CD14-positive monocyte (primary cell): ENCODE data around the gene ABCC12. TPM values are rescaled to one million over a fixed set of nuclear protein-coding genes. Genes with fewer than 3 reads are reported as not detected.
A peak's percentile ranks its signal among the peaks of the same experiment; 100 is the strongest.

Experiments
- DNase-seq, 3 donors: peaks; one replicate each; pipeline ENCODE4 v3.0.0-alpha.2; 2011 to 2022
- H2AFZ ChIP-seq: 2 replicates; pipeline ENCODE4 v1.6.0; 2012; ENCODE audit warnings: mild to moderate bottlenecking, low read depth, low read length, inconsistent platforms; ENCODE audit not compliant: insufficient read depth, poor library complexity, severe bottlenecking
- H3K27ac ChIP-seq, 2 donors: 1 replicate in 1 of 2; 2 replicates in 1 of 2; pipeline ENCODE4 v1.5.1; 2012 to 2013; ENCODE audit warnings: low read length in 2 of 2, control low read depth in 1 of 2, inconsistent platforms in 1 of 2, low read depth in 1 of 2, mild to moderate bottlenecking in 1 of 2
- H3K27me3 ChIP-seq, 2 donors: one replicate each; pipeline versions ENCODE4 v1.6.0 to v1.6.1; 2011 to 2013; ENCODE audit warnings: low read length in 2 of 2; ENCODE audit not compliant: control insufficient read depth in 2 of 2, insufficient read depth in 2 of 2
- H3K36me3 ChIP-seq, 2 donors: replicated peaks in 1 of 2; 1 replicate in 1 of 2; 2 replicates in 1 of 2; pipeline versions ENCODE4 v1.5.1 to v1.6.1; 2012 to 2013; ENCODE audit warnings: low read length in 2 of 2, control low read depth in 1 of 2, inconsistent platforms in 1 of 2, mild to moderate bottlenecking in 1 of 2; ENCODE audit not compliant: insufficient read depth in 2 of 2, control insufficient read depth in 1 of 2
- H3K4me1 ChIP-seq, 2 donors: 1 replicate in 1 of 2; 2 replicates in 1 of 2; pipeline versions ENCODE4 v1.5.1 to v1.6.1; 2012 to 2013; ENCODE audit warnings: low read length in 2 of 2, control low read depth in 1 of 2, inconsistent platforms in 1 of 2, mild to moderate bottlenecking in 1 of 2, moderate library complexity in 1 of 2; ENCODE audit not compliant: insufficient read depth in 2 of 2, control insufficient read depth in 1 of 2
- H3K4me2 ChIP-seq: replicated peaks from 2 replicates; pipeline ENCODE3; 2012; ENCODE audit warnings: low read length, moderate library complexity, mild to moderate bottlenecking; ENCODE audit not compliant: poor library complexity, severe bottlenecking; ENCODE audit errors: extremely low read depth
- H3K4me3 ChIP-seq, 3 experiments: fragments of 200-600 bp in 1 of 3; sonication (generic) in 1 of 3; replicated peaks in 1 of 3; 1 replicate in 2 of 3; 2 replicates in 1 of 3; pipeline ENCODE4 v1.5.1; 2011 to 2013; ENCODE audit warnings: low read length in 3 of 3, mild to moderate bottlenecking in 3 of 3, control low read depth in 2 of 3, low read depth in 2 of 3, inconsistent platforms in 1 of 3, moderate library complexity in 1 of 3
- H3K79me2 ChIP-seq: 2 replicates; pipeline ENCODE4 v1.6.0; 2012; ENCODE audit warnings: mild to moderate bottlenecking, control low read depth, inconsistent platforms, low read length, moderate library complexity; ENCODE audit not compliant: insufficient read depth
- H3K9ac ChIP-seq: 2 replicates; pipeline ENCODE4 v1.6.0; 2017; ENCODE audit warnings: low read length, mild to moderate bottlenecking; ENCODE audit not compliant: insufficient read depth, poor library complexity, severe bottlenecking
- H3K9me3 ChIP-seq, 2 donors: replicated peaks in 1 of 2; 1 replicate in 1 of 2; 2 replicates in 1 of 2; pipeline versions ENCODE4 v1.5.1 to v1.6.1; 2012 to 2013; ENCODE audit warnings: low read length in 2 of 2, control low read depth in 1 of 2; ENCODE audit not compliant: control insufficient read depth in 1 of 2, insufficient read depth in 1 of 2
- H4K20me1 ChIP-seq: 2 replicates; pipeline ENCODE4 v1.6.0; 2012; ENCODE audit warnings: mild to moderate bottlenecking, low read length, control low read depth, moderate library complexity; ENCODE audit not compliant: insufficient read depth
- H3K27ac Mint-ChIP-seq, 7 donors: one replicate each; pipeline ENCODE4 v1.8.0; 2020; ENCODE audit warnings: mild to moderate bottlenecking in 7 of 7, mixed read lengths in 7 of 7, moderate library complexity in 6 of 7, inconsistent platforms in 2 of 7
- H3K27me3 Mint-ChIP-seq, 3 donors: one replicate each; pipeline ENCODE4 v1.8.0; 2021 to 2022; ENCODE audit warnings: low read depth in 3 of 3, mild to moderate bottlenecking in 3 of 3, mixed read lengths in 3 of 3, moderate library complexity in 3 of 3, inconsistent platforms in 1 of 3
- H3K36me3 Mint-ChIP-seq, 2 donors: one replicate each; pipeline ENCODE4 v1.8.0; 2020; ENCODE audit warnings: mixed read lengths in 2 of 2, inconsistent platforms in 1 of 2, mild to moderate bottlenecking in 1 of 2
- H3K4me1 Mint-ChIP-seq: one replicate; pipeline ENCODE4 v1.8.0; 2020; ENCODE audit warnings: mild to moderate bottlenecking, mixed read lengths
- H3K4me3 Mint-ChIP-seq, 2 donors: one replicate each; pipeline ENCODE4 v1.8.0; 2020; ENCODE audit warnings: mild to moderate bottlenecking in 2 of 2, mixed read lengths in 2 of 2, moderate library complexity in 1 of 2
- H3K9me3 Mint-ChIP-seq, 7 donors: one replicate each; pipeline ENCODE4 v1.8.0; 2020 to 2022; ENCODE audit warnings: mixed read lengths in 7 of 7, mild to moderate bottlenecking in 6 of 7, moderate library complexity in 6 of 7, inconsistent platforms in 2 of 7
- CTCF ChIP-seq: fragments of 200-600 bp; IDR thresholded peaks from one replicate; pipeline ENCODE4 v1.8.0; 2022; ENCODE audit warnings: antibody characterized with exemption, mild to moderate bottlenecking
- WGBS: methylation state at CpG from one replicate; pipeline ENCODE4 v1.1.5; 2013; ENCODE audit warnings: missing lambda C conversion rate; ENCODE audit not compliant: insufficient coverage; 5-methylcytosine and 5-hydroxymethylcytosine counted together
- intact Hi-C, 2 donors: fragments of 100-400 bp; cut with micrococcal nuclease; formaldehyde crosslinking; loops; one replicate each; pipeline versions ENCODE4 v1.15.0 to v1.15.1; 2023
- polyA plus RNA-seq, 3 donors: library from polyadenylated mRNA; depleted of rRNA in 1 of 3; unstranded in 2 of 3; stranded (reverse) in 1 of 3; fragments of 300-500 nt in 2 of 3; fragments of >200 nt in 1 of 3; fragmentation: Illumina TruSeq in 2 of 3; gene quantifications; 1 replicate in 2 of 3; 2 replicates in 1 of 3; pipeline ENCODE4 v1.2.3, GENCODE V29; 2012 to 2021

The ABCC12 gene
- polyA plus RNA-seq, 3 donors: not detected

- DNase-seq: peak; percentile 25 to 44 (median 29)
- no peak overlapping the region for H3K27ac ChIP-seq
- Mint-ChIP-seq H3K4me1 (peaks cover 3% of the 10 kb centered on the region), H3K4me3 (no peak overlapping the region), H3K36me3 (no peaks in the 10 kb centered on the region), H3K9me3 (peaks cover 0 to 2% (median 0%) of the 10 kb centered on the region in 7 donors), H3K27me3 (peaks cover 0 to 4% (median 4%) of the 10 kb centered on the region in 3 donors), H3K27ac (no peak overlapping the region)
- no peaks in the 10 kb centered on the region for H4K20me1 ChIP-seq
- no peaks in the 10 kb centered on the region for H3K36me3 ChIP-seq
- H3K9ac ChIP-seq: no peak overlapping the region
- no peak overlapping the region for H3K4me2 ChIP-seq
- H2AFZ ChIP-seq: no peak overlapping the region
- H3K4me3 ChIP-seq: no peak overlapping the region
- no peaks in the 10 kb centered on the region for H3K79me2 ChIP-seq
- 68% methylated on average over 20 of the region's 22 CpGs for WGBS
- intact Hi-C loops: no loop called here
- peak; percentile 79 for TF ChIP-seq CTCF
- H3K27me3 ChIP-seq: no peaks in the 10 kb centered on the region
- H3K4me1 ChIP-seq: no peaks in the 10 kb centered on the region
- H3K9me3 ChIP-seq: no peaks in the 10 kb centered on the region
Observed at GRCh38 chr16:48117217-48118105, 38.3 kb downstream of the ABCC12 start.

- no peak for TF ChIP-seq CTCF
- Histone ChIP-seq H3K9ac (no peak overlapping the region), H3K9me3 (no peaks in the 10 kb centered on the region), H4K20me1 (no peaks in the 10 kb centered on the region), H3K4me2 (no peak overlapping the region), H3K36me3 (no peaks in the 10 kb centered on the region), H3K79me2 (no peaks in the 10 kb centered on the region), H3K27me3 (no peaks in the 10 kb centered on the region), H2AFZ (no peak overlapping the region), H3K4me3 (no peak overlapping the region), H3K27ac (no peak overlapping the region), H3K4me1 (no peaks in the 10 kb centered on the region)
- Mint-ChIP-seq H3K36me3 (no peaks in the 10 kb centered on the region), H3K27ac (no peak overlapping the region), H3K27me3 (peaks cover 4 to 6% (median 5%) of the 10 kb centered on the region in 3 donors), H3K4me3 (no peak overlapping the region), H3K4me1 (peaks cover 3% of the 10 kb centered on the region), H3K9me3 (peaks cover 0 to 2% (median 0%) of the 10 kb centered on the region in 7 donors)
- DNase-seq: no peak
- 93% methylated on average over 14 of the region's 14 CpGs for WGBS
- intact Hi-C loops: no loop called here
Observed at GRCh38 chr16:48115299-48115698, 40.5 kb downstream of the ABCC12 start.
